HG02970 (cell line): ENCODE measurements around the gene ADAM12.
"Not testable (repeated sequence)": the region's sequence is repeated elsewhere in the genome, so short reads cannot be mapped to it uniquely, and the experiment has no call there.

Experiments
- ATAC-seq: cut with Tn5 transposase; IDR thresholded peaks from one replicate; pipeline ENCODE4 v1.9.1; 2021; ENCODE audit warnings: mild to moderate bottlenecking, moderate library complexity, moderate number of reproducible peaks; ENCODE audit not compliant: unreplicated experiment, low FRiP score

The ADAM12 gene

GRCh38 chr10:126270111-126270510, 118.2 kb downstream of the ADAM12 start:
- ATAC-seq: no peak

DNA sequence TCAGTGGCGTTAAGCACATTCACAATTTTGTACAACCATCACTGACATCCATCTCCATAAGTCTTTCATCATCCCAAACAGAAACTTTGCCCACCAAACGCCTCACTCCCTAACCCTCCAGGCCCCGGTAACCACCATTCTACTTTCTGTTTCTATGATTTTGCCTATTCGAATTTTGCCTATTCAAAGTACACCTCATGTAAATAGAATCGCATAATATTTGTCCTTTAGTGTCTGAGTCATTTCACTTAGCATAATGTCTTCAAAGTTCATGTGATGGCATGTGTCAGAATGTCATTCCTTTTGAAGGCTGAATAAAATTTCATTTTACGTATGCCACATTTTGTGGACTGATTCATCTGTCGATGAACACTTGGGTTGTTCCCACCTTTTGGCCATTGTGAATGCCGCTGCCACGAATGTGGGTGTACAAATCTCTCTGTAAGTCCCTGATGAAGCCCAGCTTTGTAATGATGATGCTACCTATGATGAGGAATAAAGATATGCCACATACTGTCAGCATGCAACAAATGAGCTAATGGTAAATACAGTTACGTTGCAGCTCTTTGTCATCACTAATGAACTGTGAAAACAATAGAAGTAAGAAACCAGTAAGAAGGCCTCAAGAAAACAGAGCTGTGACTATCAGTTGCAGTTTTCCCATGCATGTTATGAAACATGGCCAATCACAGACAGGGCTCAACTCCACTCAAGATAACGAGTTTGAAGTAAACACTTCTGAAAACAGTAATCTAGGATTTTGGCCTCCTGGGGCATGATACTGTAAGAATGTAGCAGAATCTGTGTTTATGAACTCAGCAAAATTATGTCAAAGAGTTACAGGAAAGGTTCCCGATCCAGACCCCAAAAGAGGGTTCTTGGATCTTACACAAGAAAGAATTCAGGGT, 120.0 kb downstream of the ADAM12 start:
- ATAC-seq: no peak

- no peak for ATAC-seq
Measured at GRCh38 chr10:126264102-126265018, 123.9 kb downstream of the ADAM12 start.

- no peak for ATAC-seq
Measured at GRCh38 chr10:126263006-126263676, 125.1 kb downstream of the ADAM12 start.

GRCh38 chr10:126262233-126262838, 125.9 kb downstream of the ADAM12 start:
- no peak for ATAC-seq

DNA sequence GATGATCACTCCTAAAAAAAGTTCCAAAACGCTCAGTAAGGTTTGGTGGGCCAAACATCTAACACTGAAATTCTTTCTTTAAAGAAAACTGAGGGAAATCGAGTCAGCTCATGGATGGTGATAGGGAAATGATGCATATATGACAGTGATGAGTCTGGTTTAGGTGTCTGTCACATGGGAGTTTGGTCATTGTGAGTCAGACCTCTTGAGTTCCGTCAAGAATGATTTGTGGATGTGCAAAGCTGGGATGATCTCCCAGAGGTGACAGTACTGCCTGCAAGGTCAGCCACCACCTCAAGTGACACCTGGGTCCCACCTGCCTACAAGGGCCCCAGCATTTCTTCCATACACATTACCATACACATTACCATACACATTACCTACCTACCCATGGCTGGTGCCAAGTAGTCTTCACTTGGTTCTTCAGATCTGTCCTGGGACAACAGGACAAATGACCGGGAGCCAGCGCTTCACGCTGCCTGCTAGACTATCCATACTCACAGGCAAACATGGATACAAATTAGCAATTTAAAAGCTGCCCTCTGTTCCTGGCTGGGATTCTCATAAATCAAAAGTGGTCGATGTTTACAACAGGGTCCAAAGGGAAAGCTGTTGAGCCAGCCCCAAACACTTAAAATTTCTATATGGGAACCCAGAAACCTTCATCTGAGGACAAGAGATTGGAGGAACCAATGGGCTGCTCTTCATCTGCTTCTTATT, 128.4 kb downstream of the ADAM12 start:
- no peak for ATAC-seq

DNA sequence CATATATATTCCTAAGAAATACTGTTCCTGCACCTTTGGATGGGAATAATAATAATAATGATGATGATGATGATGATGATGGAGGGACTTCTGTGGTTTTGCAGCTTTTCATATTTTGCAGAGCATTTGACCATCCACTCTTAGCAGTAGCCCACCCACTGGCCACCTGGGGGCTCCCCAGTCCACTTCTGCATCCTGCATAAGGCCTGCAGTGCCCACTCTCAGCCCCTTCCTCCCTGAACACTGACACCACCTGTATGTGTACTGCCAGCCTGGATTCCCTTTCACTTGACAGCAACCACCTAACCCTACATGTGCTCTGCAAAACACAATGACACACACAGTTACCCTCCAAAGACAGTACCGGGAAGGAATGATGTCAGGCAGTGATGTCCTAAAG, 131.4 kb downstream of the ADAM12 start:
- ATAC-seq: no peak

DNA sequence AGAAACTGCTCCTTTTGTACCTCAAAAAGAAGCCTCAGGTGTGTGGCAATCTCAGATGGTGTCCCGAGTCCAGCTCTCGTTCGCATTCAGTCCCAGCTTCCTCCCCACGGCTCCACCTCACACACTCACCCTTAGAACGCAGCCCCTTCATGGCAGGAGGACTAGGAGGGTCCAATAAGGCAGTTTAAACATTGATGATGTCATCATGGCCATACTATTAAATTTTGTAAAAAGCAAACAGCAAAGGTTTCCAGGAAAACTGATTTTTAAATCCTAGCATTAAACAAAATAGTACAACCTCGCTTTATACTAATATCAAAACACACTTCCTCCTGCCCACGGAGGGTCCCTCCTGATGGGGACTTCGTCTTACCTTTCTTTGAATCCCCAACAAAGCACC, 133.0 kb downstream of the ADAM12 start:
- no peak for ATAC-seq

GRCh38 chr10:126253611-126253998, 134.7 kb downstream of the ADAM12 start:
- ATAC-seq: no peak

DNA sequence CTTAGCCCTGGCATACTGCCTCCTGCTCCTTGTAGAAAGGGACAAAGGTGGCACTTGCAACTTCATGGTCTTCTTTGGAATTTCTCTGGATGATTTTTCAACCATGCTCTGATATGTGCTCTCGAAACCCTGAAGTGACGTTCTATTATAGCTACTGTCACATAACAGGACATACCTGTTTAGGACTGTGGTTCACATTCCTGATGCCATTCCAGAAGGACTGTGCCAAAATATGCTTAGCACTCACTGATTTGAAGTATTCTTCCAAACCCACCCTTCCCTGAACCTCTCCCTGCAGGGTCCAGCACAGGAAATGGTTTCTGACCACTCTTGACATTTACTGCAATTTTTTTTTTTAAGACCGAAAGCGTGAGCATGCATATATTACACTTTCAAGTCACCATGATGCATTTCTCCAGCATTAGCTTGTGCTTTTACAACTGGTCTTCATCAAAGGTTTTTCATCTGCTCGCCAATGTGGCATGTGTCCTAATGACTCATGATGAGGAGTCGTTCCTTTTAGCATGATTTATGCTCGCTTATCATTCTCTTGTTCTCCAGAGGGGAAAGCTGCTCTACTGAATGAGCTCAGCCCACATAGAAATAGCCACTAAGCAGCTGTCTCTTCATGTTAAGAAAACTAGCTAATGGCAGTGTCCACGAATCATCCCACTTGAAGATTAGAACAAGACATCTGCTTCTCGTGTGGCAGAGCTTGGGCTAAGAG, 135.2 kb downstream of the ADAM12 start:
- no peak for ATAC-seq

DNA sequence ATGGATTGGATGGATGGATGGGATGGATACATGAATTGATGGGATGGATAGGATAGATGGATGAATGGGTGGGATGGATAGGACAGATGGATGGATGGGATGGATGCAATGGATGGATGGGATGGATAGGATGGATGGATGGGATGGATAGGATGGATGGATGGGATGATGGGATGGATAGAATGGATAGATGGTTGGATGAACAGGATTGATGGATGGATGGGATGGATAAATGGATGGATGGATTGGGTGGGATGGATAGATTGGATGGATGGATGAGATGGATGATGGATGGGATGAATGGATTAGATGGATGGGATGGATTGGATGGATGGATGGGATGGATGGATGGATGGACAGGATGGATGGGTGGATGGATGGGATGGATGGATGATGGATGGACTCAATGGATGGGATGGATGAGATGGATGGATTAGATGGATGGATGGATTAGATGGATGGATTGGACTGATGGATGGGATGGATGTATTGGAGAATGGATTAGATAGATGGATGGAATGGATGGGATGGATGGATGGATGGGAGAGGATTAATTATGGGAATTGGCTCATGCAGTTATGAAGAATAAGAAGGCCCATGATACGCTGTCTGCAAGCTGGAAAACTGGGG, 136.4 kb downstream of the ADAM12 start:
- ATAC-seq: no peak

GRCh38 chr10:126250527-126251310, 137.6 kb downstream of the ADAM12 start:
- ATAC-seq: no peak

DNA sequence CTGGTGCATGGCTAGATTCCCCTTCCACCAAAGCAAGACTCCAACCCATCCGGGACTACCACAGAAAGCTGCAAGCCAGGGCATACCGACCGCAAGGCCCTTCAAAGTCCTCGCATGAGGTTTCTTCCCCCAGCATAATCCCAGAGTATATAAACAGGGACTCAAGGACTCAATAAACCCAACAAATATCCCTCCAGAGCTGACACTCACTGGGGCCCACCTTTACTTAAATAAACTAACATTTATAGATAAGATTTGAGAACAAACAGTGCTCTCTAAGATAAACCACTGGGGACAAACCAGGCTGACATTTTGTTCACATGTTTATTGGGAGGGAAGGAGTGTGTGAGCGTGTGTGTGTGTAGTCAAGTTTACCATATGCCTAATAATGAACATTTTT, 138.2 kb downstream of the ADAM12 start:
- ATAC-seq: no peak

DNA sequence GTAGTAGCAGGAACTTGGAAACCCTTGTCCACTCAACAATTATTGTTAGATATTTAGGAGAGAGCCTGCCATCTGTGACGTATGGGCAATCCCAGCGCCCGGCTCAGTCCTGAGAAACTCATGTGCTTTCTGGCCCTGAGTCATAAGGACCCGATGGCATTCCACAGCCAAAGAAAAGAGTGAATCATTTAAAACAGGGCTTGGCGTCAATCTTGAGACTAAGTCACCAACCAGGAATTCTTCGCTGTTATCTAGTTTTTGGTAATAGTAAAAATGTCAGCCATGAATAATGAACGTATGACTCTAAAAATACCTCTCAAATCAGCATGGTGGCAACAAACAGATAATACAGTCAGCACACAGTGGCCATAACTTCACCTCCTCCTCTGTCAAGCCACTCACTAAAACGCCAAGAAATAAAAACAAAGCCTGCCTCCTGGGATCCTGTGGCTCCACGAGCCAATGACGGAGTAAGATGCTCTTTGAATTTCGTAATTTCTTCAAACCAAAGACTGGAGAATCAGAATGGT, 140.8 kb downstream of the ADAM12 start:
- ATAC-seq: no peak

DNA sequence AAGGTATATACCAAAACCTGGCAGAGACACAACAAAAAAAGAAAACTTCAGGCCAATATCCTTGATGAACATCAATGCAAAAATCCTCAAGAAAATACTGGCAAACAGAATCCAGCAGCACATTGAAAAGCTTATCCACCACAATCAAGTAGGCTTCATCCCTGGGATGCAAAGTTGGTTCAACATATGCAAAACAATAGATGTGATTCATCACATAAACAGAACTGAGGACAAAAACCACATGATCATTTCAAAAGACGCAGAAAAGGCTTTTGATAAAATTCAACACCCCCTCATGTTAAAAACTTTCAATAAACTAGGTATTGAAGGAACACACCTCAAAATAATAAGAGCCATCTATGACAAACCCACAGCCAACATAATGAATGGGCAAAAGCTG, 141.9 kb downstream of the ADAM12 start:
- not testable (repeated sequence) for ATAC-seq

DNA sequence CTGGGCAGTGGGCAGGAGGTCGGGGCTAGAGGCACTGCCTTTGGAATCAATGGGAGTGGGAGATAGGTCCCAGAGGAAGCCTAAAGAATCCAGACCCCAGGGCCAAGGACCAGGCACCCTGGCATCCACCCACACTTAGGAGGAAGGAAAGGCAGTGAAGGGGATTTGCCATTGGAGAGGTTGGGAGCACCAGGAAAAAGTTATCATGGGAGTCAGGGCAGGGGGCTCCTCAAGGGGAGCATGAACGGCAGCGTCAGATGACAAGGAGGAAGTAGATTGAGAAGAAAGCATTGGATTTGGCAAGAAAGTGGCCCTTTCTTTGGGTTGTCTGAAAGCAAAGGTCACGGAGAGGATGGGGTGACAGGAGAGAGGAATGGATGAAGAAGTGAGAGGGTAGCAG, 142.8 kb downstream of the ADAM12 start:
- ATAC-seq: no peak

DNA sequence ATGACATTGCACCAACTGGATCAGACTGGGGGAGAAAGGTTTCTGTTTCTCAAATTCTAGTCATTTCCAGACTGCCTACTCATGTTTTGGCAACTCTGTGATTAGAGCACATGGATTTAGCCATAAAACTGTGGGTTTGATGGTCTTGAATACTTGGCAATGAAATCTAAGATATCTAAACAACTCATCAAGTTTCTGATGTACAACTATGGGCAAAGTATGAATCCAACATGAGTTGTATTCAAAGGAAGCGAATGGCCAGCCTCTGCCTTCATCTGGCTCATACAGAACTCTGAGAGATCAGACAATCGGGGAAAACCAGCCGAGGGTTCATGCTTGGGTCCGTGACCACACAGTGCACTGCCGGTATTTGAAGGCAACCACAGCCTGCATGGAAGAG, 144.3 kb downstream of the ADAM12 start:
- no peak for ATAC-seq

DNA sequence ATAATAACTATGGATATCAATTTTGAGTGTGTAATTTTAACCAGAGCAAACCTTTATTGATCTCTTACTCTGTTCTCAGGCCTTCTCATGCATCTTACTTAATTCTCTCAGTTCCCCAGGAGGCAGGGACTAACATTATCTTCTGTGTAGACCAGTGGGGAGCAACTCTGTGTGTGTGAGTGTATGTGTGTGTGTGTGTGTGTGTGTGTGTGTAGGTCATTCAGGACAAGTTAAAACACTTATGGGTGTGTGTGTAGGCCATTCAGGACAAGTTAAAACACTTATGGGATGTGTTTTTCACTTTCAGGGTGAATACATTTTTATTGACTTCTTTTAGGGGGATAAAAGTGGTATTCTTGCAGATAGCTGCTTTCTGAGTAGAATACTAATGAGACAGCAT, 145.0 kb downstream of the ADAM12 start:
- ATAC-seq: no peak
